Erythroblast (primary cell): ENCODE results near the gene RNU1-3.
A peak's percentile ranks its signal among the peaks of the same experiment; 100 is the strongest.
"Not testable (repeated sequence)": the region's sequence is repeated elsewhere in the genome, so short reads cannot be mapped to it uniquely, and the experiment has no call there.

ENCODE experiments used
- DNase-seq, 2 experiments: peaks; one replicate each; lab custom pipeline; 2025; lab: John Stamatoyannopoulos, UW
- GATA1 ChIP-seq: IDR thresholded peaks from 2 replicates; pipeline ENCODE4 v1.6.1; 2011; ENCODE audit warnings: low read depth, mild to moderate bottlenecking, control low read depth, low read length, moderate library complexity
- POLR2A ChIP-seq: IDR thresholded peaks from 2 replicates; pipeline ENCODE4 v1.6.1; 2011; ENCODE audit warnings: mild to moderate bottlenecking, low read length

RNU1-3 gene

DNA sequence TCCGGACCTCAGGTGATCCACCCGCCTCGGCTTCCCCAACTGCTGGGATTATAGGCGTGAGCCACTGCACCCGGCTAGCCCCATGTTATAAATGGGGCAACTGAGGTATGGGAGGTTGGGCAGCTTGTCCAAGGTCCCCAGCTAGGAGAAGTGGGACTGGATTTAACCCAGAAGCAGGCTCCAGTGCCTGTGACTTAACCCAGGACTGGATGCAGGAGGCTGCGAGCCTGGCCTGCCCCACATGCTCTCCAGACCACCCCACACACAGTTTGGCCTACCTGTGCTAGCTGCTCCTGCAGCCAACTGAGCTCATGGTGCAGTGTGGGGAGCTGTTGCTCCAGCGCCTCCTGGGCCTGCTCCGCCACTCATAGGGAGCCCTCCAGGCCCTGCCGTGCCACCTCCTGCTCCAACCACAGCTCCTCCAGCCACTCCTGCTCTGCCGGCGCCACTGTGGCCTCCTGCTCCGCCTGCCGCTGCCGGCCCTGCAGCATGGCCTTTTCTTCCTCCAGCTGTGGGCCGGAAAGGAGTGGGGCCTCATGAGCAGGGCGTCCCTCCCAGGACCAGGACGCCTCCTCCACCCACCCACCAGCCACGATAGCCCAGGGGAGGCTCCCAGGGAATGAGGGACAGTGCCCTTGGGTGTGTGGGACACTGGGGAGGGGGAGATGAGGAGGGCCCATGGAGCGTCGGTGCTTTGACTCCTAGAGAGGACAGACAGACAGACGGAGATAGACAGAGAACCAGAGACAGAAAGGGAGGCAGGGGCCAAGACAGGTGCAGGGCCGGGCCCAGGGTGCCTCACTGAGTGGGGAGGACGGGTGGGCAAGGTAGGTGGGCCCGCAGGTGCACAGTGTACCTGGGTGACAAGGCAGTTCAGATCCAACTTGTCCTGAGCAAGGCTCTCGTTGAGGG is 41.0 kb downstream of the RNU1-3 start:
- DNase-seq: peak in 1 of 2 experiments; percentile 43
- TF ChIP-seq POLR2A: no peak
- TF ChIP-seq GATA1: no peak

GRCh38 chr1:16623812-16624719 is 42.7 kb downstream of the RNU1-3 start:
- DNase-seq: not testable (repeated sequence)

DNA sequence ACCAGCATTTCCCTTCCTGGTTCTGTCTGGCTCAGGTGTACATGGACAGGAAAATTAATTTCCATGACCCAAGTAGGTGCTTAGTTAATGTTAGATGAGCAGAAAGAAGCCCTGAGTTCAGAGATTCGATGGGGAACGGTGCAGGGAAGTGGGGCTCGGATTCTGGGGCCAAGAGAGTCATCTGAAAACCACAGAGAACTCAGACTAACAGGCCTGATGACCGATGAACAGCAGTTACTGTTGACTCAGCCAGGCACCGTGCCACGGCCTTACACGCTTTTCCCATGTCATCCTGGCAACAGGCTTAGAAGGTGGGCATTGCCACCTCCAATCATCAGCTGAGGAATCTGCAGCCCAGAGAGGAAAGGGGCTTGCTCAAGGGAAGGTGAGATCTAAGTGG is 43.4 kb downstream of the RNU1-3 start:
- not testable (repeated sequence) for DNase-seq

DNA sequence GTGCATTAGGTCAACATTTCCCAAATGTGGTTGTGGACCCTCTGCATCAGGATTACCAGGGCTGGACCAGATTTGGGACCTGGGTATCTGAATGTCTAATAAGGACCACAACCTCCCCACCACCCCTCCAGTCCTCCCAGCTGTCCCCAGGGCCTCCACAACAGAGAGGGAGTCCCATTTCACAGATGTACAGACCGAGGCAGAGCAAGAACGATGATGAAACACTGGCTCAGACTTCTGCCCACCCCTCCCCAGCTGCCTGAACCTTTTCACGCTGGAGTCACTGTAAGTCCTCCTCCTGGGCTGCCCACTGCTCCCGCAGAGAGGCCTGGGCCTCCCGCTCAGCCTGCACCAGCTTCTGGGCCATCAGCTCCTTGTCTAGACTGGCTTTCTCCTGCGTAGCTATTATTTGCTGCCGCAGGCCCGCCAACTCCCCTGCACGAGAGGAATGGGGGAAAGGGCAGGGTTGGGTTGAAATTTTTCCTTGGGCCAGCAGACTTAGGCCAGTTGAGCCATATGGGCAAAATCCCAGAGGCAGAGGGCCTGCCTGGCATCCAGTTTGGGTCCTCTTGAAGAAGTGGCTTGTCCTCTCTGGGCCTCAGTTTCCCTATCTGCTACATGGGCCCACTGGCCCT is 45.0 kb downstream of the RNU1-3 start:
- DNase-seq: not testable (repeated sequence)

GRCh38 chr1:16621300-16621658 is 45.5 kb downstream of the RNU1-3 start:
- no peak for TF ChIP-seq POLR2A
- TF ChIP-seq GATA1: no peak
- DNase-seq: peak in 1 of 2 experiments; percentile 60

GRCh38 chr1:16619803-16620501 is 46.8 kb downstream of the RNU1-3 start:
- not testable (repeated sequence) for DNase-seq

DNA sequence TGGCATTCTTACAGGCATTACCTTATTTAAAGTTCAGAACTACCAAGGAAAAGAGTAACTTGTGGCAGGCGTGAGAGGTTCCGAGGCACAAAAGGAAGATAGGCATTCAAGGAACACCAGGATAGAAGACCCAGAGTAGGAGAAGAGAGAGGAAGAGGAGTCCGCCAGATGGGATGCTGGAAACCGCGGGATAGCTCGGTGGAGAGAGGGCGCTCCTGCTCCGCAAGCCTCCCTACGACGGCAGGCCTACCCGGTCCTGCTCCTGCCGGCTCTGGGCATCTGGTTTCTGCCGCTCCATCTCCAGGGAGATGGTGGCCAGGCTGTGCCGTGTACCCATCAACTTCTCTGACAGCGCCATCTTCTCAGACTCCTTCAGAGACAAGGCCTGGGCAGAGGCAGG is 48.0 kb downstream of the RNU1-3 start:
- DNase-seq: no peak
- TF ChIP-seq POLR2A (no peak), GATA1 (no peak)

- DNase-seq: no peak
- no peak for TF ChIP-seq POLR2A
- TF ChIP-seq GATA1: no peak
Observed at GRCh38 chr1:16617778-16618580, 48.8 kb downstream of the RNU1-3 start.

- TF ChIP-seq GATA1 (no peak), POLR2A (no peak)
- no peak for DNase-seq
Observed at GRCh38 chr1:16617114-16617631, 49.6 kb downstream of the RNU1-3 start.
